PC-9 (cell line): Measurements from ENCODE around the gene SYCP2.

Source experiments
- EZH2 ChIP-seq: fragments of 200-600 bp; sonication (generic); IDR thresholded peaks from 2 replicates; pipeline ENCODE4 v1.8.0; 2017; ENCODE audit warnings: antibody characterized with exemption, low read depth
- TF ChIP-seq, protein P1 (sequence below): fragments of 200-600 bp; sonication (generic); conservative IDR thresholded peaks from 2 replicates; pipeline ENCODE4 v1.6.1; 2017; ENCODE audit warnings: mixed run types, antibody characterized with exemption, mild to moderate bottlenecking, moderate library complexity

DNA sequence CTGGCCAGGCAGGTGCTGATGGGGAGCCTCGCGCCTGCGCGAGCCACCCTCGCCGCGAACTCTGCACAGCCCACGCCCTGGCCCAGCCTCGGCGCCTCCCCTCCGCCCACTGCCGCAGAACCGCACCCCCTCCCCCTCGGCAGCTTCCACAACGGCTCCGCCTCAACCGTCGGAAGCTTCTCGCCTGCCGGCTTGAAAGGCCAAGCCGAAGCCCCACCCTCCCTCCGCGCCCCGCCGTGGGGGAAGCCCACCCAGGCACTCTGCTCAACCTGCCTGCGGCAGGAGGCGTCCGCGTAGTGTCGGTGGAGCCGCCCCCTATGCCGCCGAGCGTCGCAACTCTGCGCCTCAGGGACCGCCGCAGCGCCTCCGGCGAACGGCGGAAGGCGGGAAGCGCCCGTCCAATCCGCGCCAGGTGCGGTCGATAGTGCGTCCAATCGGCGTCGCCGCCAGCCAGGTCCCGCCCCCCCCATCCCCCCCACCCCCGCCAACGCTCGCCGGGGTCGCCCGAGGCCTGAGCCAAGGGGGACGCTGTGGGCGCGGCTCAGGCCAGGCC lies at the start of gene SYCP2:
- TF ChIP-seq, protein P1, sequence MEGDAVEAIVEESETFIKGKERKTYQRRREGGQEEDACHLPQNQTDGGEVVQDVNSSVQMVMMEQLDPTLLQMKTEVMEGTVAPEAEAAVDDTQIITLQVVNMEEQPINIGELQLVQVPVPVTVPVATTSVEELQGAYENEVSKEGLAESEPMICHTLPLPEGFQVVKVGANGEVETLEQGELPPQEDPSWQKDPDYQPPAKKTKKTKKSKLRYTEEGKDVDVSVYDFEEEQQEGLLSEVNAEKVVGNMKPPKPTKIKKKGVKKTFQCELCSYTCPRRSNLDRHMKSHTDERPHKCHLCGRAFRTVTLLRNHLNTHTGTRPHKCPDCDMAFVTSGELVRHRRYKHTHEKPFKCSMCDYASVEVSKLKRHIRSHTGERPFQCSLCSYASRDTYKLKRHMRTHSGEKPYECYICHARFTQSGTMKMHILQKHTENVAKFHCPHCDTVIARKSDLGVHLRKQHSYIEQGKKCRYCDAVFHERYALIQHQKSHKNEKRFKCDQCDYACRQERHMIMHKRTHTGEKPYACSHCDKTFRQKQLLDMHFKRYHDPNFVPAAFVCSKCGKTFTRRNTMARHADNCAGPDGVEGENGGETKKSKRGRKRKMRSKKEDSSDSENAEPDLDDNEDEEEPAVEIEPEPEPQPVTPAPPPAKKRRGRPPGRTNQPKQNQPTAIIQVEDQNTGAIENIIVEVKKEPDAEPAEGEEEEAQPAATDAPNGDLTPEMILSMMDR: no peak
- no peak for TF ChIP-seq EZH2
